PC-3 (cell line): ENCODE results near the gene GANC. TPM values are rescaled to one million over a fixed set of nuclear protein-coding genes. Genes with fewer than 3 reads are reported as not detected.

Experiments
- ATAC-seq: fragments of 200-7000 bp; cut with Tn5 transposase; 2 replicates; pipeline ENCODE4 v1.9.1; 2020; ENCODE audit warnings: mild to moderate bottlenecking, moderate library complexity
- BruUV-seq: library from RNA; stranded (reverse); fragments of 400-500 nt; replicated peaks from 2 replicates; lab custom pipeline; 2021; lab: Mats Ljungman, UMichigan
- CTCF ChIA-PET: fragments of 300-600 bp; sonication (Branson Sonifier 250); formaldehyde crosslinking; loops from one replicate; lab custom pipeline; 2022; ENCODE audit warnings: antibody characterized with exemption; lab: Charles Lee
- POLR2A ChIA-PET: fragments of 300-600 bp; sonication (Branson Sonifier 250); formaldehyde crosslinking; loops from one replicate; lab custom pipeline; 2022; ENCODE audit warnings: antibody characterized with exemption; ENCODE audit not compliant: unreplicated experiment; lab: Charles Lee
- DNase-seq: peaks from one replicate; pipeline ENCODE4 v3.0.0-alpha.2; 2015
- H2AFZ ChIP-seq: fragments of 300-600 bp; sonication (generic); 2 replicates; pipeline ENCODE4 v1.6.0; 2016; ENCODE audit warnings: antibody characterized with exemption, low read length
- H3F3A ChIP-seq: fragments of 300-600 bp; sonication (generic); one replicate; pipeline ENCODE4 v1.6.0; 2017; ENCODE audit warnings: antibody characterized with exemption, low read length, control low read depth, mild to moderate bottlenecking; ENCODE audit not compliant: unreplicated experiment
- H3K27ac ChIP-seq: fragments of 300-600 bp; sonication (generic); 2 replicates; pipeline ENCODE4 v1.5.1; 2016; ENCODE audit warnings: mild to moderate bottlenecking, low read length
- H3K27me3 ChIP-seq: fragments of 300-600 bp; sonication (generic); 2 replicates; pipeline ENCODE4 v1.6.1; 2016; ENCODE audit warnings: low read length, mixed read lengths
- H3K36me3 ChIP-seq: fragments of 300-600 bp; sonication (generic); 2 replicates; pipeline ENCODE4 v1.6.1; 2016; ENCODE audit warnings: low read depth, mixed run types, low read length, mixed read lengths
- H3K4me1 ChIP-seq: fragments of 300-600 bp; sonication (generic); 2 replicates; pipeline ENCODE4 v1.5.1; 2016; ENCODE audit warnings: low read length; ENCODE audit not compliant: insufficient read depth
- H3K4me2 ChIP-seq: fragments of 300-600 bp; sonication (generic); 2 replicates; pipeline ENCODE4 v1.6.0; 2016; ENCODE audit warnings: low read length
- H3K4me3 ChIP-seq: fragments of 300-600 bp; sonication (generic); 2 replicates; pipeline ENCODE4 v1.5.1; 2016; ENCODE audit warnings: mild to moderate bottlenecking, low read length, mixed read lengths
- H3K79me2 ChIP-seq: fragments of 300-600 bp; sonication (generic); 2 replicates; pipeline ENCODE4 v1.6.1; 2017; ENCODE audit warnings: low read length, mixed read lengths
- H3K9ac ChIP-seq: fragments of 300-600 bp; sonication (generic); 2 replicates; pipeline ENCODE4 v1.6.0; 2016; ENCODE audit warnings: mild to moderate bottlenecking, low read length
- H3K9me2 ChIP-seq: fragments of 300-600 bp; sonication (generic); replicated peaks from 2 replicates; pipeline ENCODE4 v1.6.1; 2016; ENCODE audit warnings: mixed run types, low read length, mixed read lengths
- H3K9me3 ChIP-seq: fragments of 300-600 bp; sonication (generic); 2 replicates; pipeline ENCODE4 v1.6.1; 2016; ENCODE audit warnings: low read length, mixed read lengths
- H4K20me1 ChIP-seq: fragments of 300-600 bp; sonication (generic); 2 replicates; pipeline ENCODE4 v1.6.1; 2016; ENCODE audit warnings: low read length, mixed read lengths
- EZH2 ChIP-seq: fragments of 300-600 bp; sonication (generic); IDR thresholded peaks from one replicate; pipeline ENCODE4 v1.6.1; 2017; ENCODE audit warnings: antibody characterized with exemption, mild to moderate bottlenecking, low read length; ENCODE audit not compliant: unreplicated experiment
- EZH2phosphoT487 ChIP-seq: fragments of 300-600 bp; sonication (generic); IDR thresholded peaks from 2 replicates; pipeline ENCODE4 v1.6.1; 2018; ENCODE audit warnings: mild to moderate bottlenecking, antibody characterized with exemption, low read length, borderline replicate concordance
- intact Hi-C: fragments of 100-400 bp; cut with micrococcal nuclease; formaldehyde crosslinking; loops from 2 replicates; pipeline ENCODE4 v1.9.0; 2023
- total RNA-seq: library from RNA; depleted of rRNA; stranded (reverse); fragments of >200 nt; gene quantifications from 2 replicates; pipeline ENCODE4 v1.2.3, GENCODE V29; 2014
- TF ChIP-seq, protein P1 (sequence below): fragments of 300-600 bp; sonication (generic); conservative IDR thresholded peaks from 2 replicates; pipeline ENCODE4 v1.5.1; 2017; ENCODE audit warnings: antibody characterized with exemption, low read depth, mild to moderate bottlenecking, low read length

Gene GANC
- total RNA-seq, 1 experiment from 2014 or later = 12.4 TPM

DNA sequence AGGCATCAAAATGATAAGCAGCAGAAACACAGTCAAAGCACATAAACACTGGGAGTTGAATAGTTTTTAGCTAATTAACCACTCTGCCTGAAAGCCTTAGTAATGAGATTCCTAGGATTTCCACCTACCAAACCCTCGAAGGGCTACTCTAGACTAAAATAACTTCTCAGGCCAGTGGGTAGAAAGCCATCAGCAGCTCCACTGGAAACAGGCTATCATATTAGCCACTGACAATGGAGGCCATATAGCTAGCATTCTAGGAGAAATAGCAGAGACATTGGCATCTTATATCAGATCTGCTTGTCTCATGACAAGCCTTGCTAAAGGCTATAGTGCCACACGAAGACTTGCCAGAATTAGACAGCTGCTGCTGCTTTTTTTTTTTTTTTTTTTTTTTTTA lies 81.8 kb downstream of the GANC start:
- Histone ChIP-seq H3K36me3 (no peaks in the 10 kb centered on the region), H3K27ac (no peak overlapping the region), H3K9ac (no peak overlapping the region), H3K4me3 (no peak overlapping the region), H2AFZ (no peak overlapping the region), H3K9me2 (no peaks in the 10 kb centered on the region), H4K20me1 (no peaks in the 10 kb centered on the region), H3K27me3 (no peaks in the 10 kb centered on the region), H3K79me2 (no peaks in the 10 kb centered on the region), H3K4me2 (no peak overlapping the region), H3F3A (no peaks in the 10 kb centered on the region), H3K9me3 (no peaks in the 10 kb centered on the region), H3K4me1 (no peaks in the 10 kb centered on the region)
- ChIA-PET POLR2A (no interaction called here), CTCF (no interaction called here)
- intact Hi-C loops = no loop called here
- no TSS peak for BruUV-seq
- ATAC-seq (no peak), DNase-seq (no peak)
- no peak for TF ChIP-seq EZH2

DNA sequence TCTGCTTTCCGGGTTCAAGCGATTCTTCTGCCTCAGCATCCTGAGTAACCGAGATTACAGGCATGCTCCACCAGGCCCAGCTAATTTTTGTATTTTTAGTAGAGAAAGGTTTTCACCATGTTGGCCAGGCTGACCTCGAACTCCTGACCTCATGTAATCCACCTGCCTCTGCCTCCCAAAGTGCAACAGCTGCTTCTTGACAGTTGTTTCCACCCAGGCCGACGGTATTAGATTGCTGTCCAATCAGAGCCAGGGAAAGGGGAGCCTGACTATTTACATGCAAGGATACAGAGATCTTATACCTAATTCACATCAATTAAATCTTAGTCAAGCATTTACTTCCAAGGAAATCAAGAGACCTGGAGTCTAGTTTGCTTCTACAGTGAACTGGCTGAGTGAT lies 82.3 kb downstream of the GANC start:
- no peaks in the 10 kb centered on the region for H3K36me3 ChIP-seq
- no peaks in the 10 kb centered on the region for H3K9me2 ChIP-seq
- H3K27me3 ChIP-seq = no peaks in the 10 kb centered on the region
- no peaks in the 10 kb centered on the region for H3F3A ChIP-seq
- H2AFZ ChIP-seq = no peak overlapping the region
- intact Hi-C loops = no loop called here
- H3K27ac ChIP-seq = no peak overlapping the region
- H3K9me3 ChIP-seq = no peaks in the 10 kb centered on the region
- TF ChIP-seq EZH2 (no peak), EZH2phosphoT487 (no peak)
- TF ChIP-seq, protein P1, sequence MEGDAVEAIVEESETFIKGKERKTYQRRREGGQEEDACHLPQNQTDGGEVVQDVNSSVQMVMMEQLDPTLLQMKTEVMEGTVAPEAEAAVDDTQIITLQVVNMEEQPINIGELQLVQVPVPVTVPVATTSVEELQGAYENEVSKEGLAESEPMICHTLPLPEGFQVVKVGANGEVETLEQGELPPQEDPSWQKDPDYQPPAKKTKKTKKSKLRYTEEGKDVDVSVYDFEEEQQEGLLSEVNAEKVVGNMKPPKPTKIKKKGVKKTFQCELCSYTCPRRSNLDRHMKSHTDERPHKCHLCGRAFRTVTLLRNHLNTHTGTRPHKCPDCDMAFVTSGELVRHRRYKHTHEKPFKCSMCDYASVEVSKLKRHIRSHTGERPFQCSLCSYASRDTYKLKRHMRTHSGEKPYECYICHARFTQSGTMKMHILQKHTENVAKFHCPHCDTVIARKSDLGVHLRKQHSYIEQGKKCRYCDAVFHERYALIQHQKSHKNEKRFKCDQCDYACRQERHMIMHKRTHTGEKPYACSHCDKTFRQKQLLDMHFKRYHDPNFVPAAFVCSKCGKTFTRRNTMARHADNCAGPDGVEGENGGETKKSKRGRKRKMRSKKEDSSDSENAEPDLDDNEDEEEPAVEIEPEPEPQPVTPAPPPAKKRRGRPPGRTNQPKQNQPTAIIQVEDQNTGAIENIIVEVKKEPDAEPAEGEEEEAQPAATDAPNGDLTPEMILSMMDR = no peak
- H3K79me2 ChIP-seq = no peaks in the 10 kb centered on the region
- no TSS peak for BruUV-seq
- DNase-seq (no peak), ATAC-seq (no peak)
- H4K20me1 ChIP-seq = no peaks in the 10 kb centered on the region
- no peak overlapping the region for H3K9ac ChIP-seq
- POLR2A ChIA-PET = no interaction called here
- no peak overlapping the region for H3K4me2 ChIP-seq
- no peak overlapping the region for H3K4me3 ChIP-seq
- H3K4me1 ChIP-seq = no peaks in the 10 kb centered on the region
- CTCF ChIA-PET = no interaction called here

DNA sequence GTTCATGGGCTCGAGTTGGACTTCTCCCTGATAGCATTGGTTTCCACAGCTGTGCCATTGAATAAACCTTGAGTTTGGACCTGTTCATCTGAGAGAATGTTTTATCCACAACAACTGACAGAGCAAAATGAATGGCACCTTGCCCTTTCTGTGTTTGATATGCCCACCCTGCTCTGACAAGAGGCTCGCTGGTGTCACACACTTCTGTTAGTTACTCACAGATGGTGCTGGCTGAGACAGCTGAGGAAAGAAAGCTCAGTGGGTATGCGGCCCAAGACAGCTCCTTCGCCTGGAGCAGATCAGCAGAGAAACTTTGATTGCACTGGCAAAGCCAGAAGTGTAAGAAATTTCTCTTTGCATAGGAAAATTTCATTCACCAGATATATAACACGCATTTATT lies 83.8 kb downstream of the GANC start:
- TF ChIP-seq, protein P1 = no peak
- TF ChIP-seq EZH2phosphoT487 (no peak), EZH2 (no peak)
- CTCF ChIA-PET = no interaction called here

More for the DNA sequence above, 83.8 kb downstream of the GANC start:
- ATAC-seq (no peak), DNase-seq (no peak)
- BruUV-seq = no TSS peak
- POLR2A ChIA-PET = no interaction called here
- H4K20me1 ChIP-seq = no peaks in the 10 kb centered on the region
- no peaks in the 10 kb centered on the region for H3K9me2 ChIP-seq
- no peaks in the 10 kb centered on the region for H3K9me3 ChIP-seq
- no peak overlapping the region for H3K27ac ChIP-seq
- no peaks in the 10 kb centered on the region for H3K36me3 ChIP-seq
- no peak overlapping the region for H2AFZ ChIP-seq
- intact Hi-C loops = no loop called here
- H3K4me3 ChIP-seq = no peak overlapping the region
- no peaks in the 10 kb centered on the region for H3K27me3 ChIP-seq
- no peaks in the 10 kb centered on the region for H3K79me2 ChIP-seq
- no peak overlapping the region for H3K9ac ChIP-seq
- no peaks in the 10 kb centered on the region for H3K4me1 ChIP-seq
- H3K4me2 ChIP-seq = no peak overlapping the region
- H3F3A ChIP-seq = no peaks in the 10 kb centered on the region
